Endodermal cell (in vitro differentiated cells): ENCODE results near the gene CFI. TPM values are rescaled to one million over a fixed set of nuclear protein-coding genes. Genes with fewer than 3 reads are reported as not detected.

Experiments
- DNase-seq: peaks from one replicate; pipeline ENCODE4 v3.0.0-alpha.2; 2017
- H3K27ac ChIP-seq: 2 replicates; pipeline ENCODE4 v1.5.1; 2013; ENCODE audit warnings: mild to moderate bottlenecking, low read depth, low read length, moderate library complexity
- H3K27me3 ChIP-seq: 2 replicates; pipeline ENCODE4 v1.6.1; 2013; ENCODE audit warnings: mild to moderate bottlenecking, low read length, moderate library complexity; ENCODE audit not compliant: insufficient read depth, control insufficient read depth, poor library complexity, severe bottlenecking
- H3K36me3 ChIP-seq: 2 replicates; pipeline ENCODE4 v1.7.0; 2013; ENCODE audit warnings: mild to moderate bottlenecking, low read length, moderate library complexity; ENCODE audit not compliant: control insufficient read depth, insufficient read depth
- H3K4me1 ChIP-seq: one replicate; pipeline ENCODE4 v1.7.0; 2013; ENCODE audit warnings: low read length; ENCODE audit not compliant: control insufficient read depth, insufficient read depth
- H3K4me3 ChIP-seq: 2 replicates; pipeline ENCODE4 v1.5.1; 2013; ENCODE audit warnings: mild to moderate bottlenecking, low read length, moderate library complexity
- H3K9ac ChIP-seq: 2 replicates; pipeline ENCODE4 v1.6.1; 2013; ENCODE audit warnings: mild to moderate bottlenecking, low read length, moderate library complexity; ENCODE audit not compliant: poor library complexity, severe bottlenecking; ENCODE audit errors: extremely low read depth
- H3K9me3 ChIP-seq: 2 replicates; pipeline ENCODE4 v1.6.1; 2013; ENCODE audit warnings: mild to moderate bottlenecking, low read length, moderate library complexity; ENCODE audit not compliant: control insufficient read depth
- H3K27ac Mint-ChIP-seq: 2 replicates; pipeline ENCODE4 v1.8.0; 2020; ENCODE audit warnings: mixed read lengths
- H3K27me3 Mint-ChIP-seq: 2 replicates; pipeline ENCODE4 v1.8.0; 2021; ENCODE audit warnings: mild to moderate bottlenecking, mixed read lengths; ENCODE audit not compliant: insufficient read depth
- H3K36me3 Mint-ChIP-seq: 2 replicates; pipeline ENCODE4 v1.8.0; 2020; ENCODE audit warnings: low read depth, mixed read lengths
- H3K4me1 Mint-ChIP-seq: 2 replicates; pipeline ENCODE4 v1.8.0; 2020; ENCODE audit warnings: mixed read lengths
- H3K4me3 Mint-ChIP-seq: 2 replicates; pipeline ENCODE4 v1.8.0; 2020; ENCODE audit warnings: mild to moderate bottlenecking, moderate library complexity, mixed read lengths
- H3K9me3 Mint-ChIP-seq: 2 replicates; pipeline ENCODE4 v1.8.0; 2020; ENCODE audit warnings: mild to moderate bottlenecking, mixed read lengths
- WGBS, 2 experiments: methylation state at CpG; one replicate each; pipeline versions ENCODE4 v1.1.5 to v1.1.7; 2013; ENCODE audit warnings: missing lambda C conversion rate in 2 of 2, mixed read lengths in 1 of 2; ENCODE audit not compliant: insufficient coverage in 1 of 2, insufficient read length in 1 of 2; 5-methylcytosine and 5-hydroxymethylcytosine counted together
- total RNA-seq, 2 donors: library from RNA; stranded (reverse); fragmentation: NEBNext Ultra II Directional in 1 of 2; extraction: Animal tissue kit (Norgen Biotek cat#: 25700) in 1 of 2; gene quantifications; 2 replicates in 1 of 2; 3 replicates in 1 of 2; pipeline ENCODE4 v1.2.1, GENCODE V29; 2021
- TF ChIP-seq, protein P1 (sequence below): fragments of 200-600 bp; sonication (generic); conservative IDR thresholded peaks from 2 replicates; pipeline ENCODE4 v1.5.0; 2021; ENCODE audit warnings: antibody characterized with exemption, mild to moderate bottlenecking

Gene CFI
- total RNA-seq, 2 donors from 2014 or later = not detected

- H3K9me3 ChIP-seq = no peaks in the 10 kb centered on the region
- no peaks in the 10 kb centered on the region for H3K36me3 ChIP-seq
- peak overlapping the region; percentile 96 for H3K4me3 ChIP-seq
- Mint-ChIP-seq H3K36me3 (peaks cover 7% of the 10 kb centered on the region), H3K27me3 (no peaks in the 10 kb centered on the region), H3K9me3 (no peaks in the 10 kb centered on the region), H3K27ac (peak overlapping the region; percentile 95), H3K4me3 (peak overlapping the region; percentile 91), H3K4me1 (peaks cover 15% of the 10 kb centered on the region)
- H3K9ac ChIP-seq = peak overlapping the region; percentile 58
- 1 to 3% methylated on average over 13 to 24 of the region's 25 CpGs for WGBS, 2 experiments
- H3K27me3 ChIP-seq = no peaks in the 10 kb centered on the region
- no peaks in the 10 kb centered on the region for H3K4me1 ChIP-seq
- TF ChIP-seq, protein P1, sequence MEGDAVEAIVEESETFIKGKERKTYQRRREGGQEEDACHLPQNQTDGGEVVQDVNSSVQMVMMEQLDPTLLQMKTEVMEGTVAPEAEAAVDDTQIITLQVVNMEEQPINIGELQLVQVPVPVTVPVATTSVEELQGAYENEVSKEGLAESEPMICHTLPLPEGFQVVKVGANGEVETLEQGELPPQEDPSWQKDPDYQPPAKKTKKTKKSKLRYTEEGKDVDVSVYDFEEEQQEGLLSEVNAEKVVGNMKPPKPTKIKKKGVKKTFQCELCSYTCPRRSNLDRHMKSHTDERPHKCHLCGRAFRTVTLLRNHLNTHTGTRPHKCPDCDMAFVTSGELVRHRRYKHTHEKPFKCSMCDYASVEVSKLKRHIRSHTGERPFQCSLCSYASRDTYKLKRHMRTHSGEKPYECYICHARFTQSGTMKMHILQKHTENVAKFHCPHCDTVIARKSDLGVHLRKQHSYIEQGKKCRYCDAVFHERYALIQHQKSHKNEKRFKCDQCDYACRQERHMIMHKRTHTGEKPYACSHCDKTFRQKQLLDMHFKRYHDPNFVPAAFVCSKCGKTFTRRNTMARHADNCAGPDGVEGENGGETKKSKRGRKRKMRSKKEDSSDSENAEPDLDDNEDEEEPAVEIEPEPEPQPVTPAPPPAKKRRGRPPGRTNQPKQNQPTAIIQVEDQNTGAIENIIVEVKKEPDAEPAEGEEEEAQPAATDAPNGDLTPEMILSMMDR = no peak
- no peak for DNase-seq
- H3K27ac ChIP-seq = no peak overlapping the region
Measured at GRCh38 chr4:109729117-109729717, 72.6 kb downstream of the CFI start.

DNA sequence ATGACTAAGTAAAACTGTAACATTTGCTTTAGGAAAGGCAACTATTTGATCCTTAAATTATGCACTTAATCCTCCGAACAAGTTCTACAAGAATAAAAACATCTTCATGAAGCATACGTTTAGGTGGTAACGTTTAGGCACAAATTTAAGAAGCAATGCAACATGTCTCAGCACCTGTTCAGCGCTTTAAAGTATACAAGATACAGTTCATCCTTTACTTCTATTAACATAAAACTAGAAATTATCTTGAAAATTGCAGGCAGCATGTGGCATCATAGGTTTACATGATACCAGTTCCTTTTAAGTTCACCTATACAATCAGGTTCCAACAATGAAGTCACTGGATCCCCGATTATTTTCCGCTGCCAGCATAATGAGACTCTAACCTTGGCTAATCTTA lies 73.4 kb downstream of the CFI start:
- Histone ChIP-seq H3K4me3 (peak overlapping the region; percentile 96), H3K9me3 (no peaks in the 10 kb centered on the region), H3K27me3 (no peaks in the 10 kb centered on the region), H3K9ac (peak overlapping the region; percentile 58), H3K4me1 (no peaks in the 10 kb centered on the region), H3K27ac (no peak overlapping the region), H3K36me3 (peaks cover 2% of the 10 kb centered on the region)
- Mint-ChIP-seq H3K4me1 (peaks cover 15% of the 10 kb centered on the region), H3K27ac (no peak overlapping the region), H3K9me3 (no peaks in the 10 kb centered on the region), H3K36me3 (peaks cover 11% of the 10 kb centered on the region), H3K27me3 (no peaks in the 10 kb centered on the region), H3K4me3 (peak overlapping the region; percentile 91)
- DNase-seq = no peak
- TF ChIP-seq, protein P1 = no peak
- 81 to 82% methylated on average over 4 to 6 of the region's 6 CpGs for WGBS, 2 experiments

GRCh38 chr4:109723110-109723509 lies 78.7 kb downstream of the CFI start:
- DNase-seq = no peak
- H3K9me3 Mint-ChIP-seq = peaks cover 2% of the 10 kb centered on the region
- Histone ChIP-seq H3K27ac (no peak overlapping the region), H3K4me1 (no peaks in the 10 kb centered on the region), H3K9me3 (peaks cover 10% of the 10 kb centered on the region), H3K4me3 (no peak overlapping the region), H3K27me3 (no peaks in the 10 kb centered on the region), H3K9ac (no peak overlapping the region), H3K36me3 (peaks cover 5% of the 10 kb centered on the region)
- WGBS, 2 experiments = 93 to 94% methylated on average over 2 of the region's 2 CpGs
- no peak overlapping the region for H3K4me3 Mint-ChIP-seq
- no peak overlapping the region for H3K27ac Mint-ChIP-seq
- H3K36me3 Mint-ChIP-seq = peaks cover 27% of the 10 kb centered on the region
- H3K4me1 Mint-ChIP-seq = peaks cover 6% of the 10 kb centered on the region
- TF ChIP-seq, protein P1 = no peak
- H3K27me3 Mint-ChIP-seq = no peaks in the 10 kb centered on the region
